HUES64 (cell line): ENCODE data around the gene HES1.

Source experiments
- H3K27ac ChIP-seq: 2 replicates; pipeline ENCODE4 v1.7.0; 2013; ENCODE audit warnings: low read depth, low read length, inconsistent platforms
- H3K27me3 ChIP-seq: 2 replicates; pipeline ENCODE4 v1.6.1; 2013; ENCODE audit warnings: mild to moderate bottlenecking, low read length; ENCODE audit not compliant: insufficient read depth
- H3K36me3 ChIP-seq: 2 replicates; pipeline ENCODE4 v1.6.1; 2013; ENCODE audit warnings: mild to moderate bottlenecking, low read length; ENCODE audit not compliant: insufficient read depth
- H3K4me1 ChIP-seq: 2 replicates; pipeline ENCODE4 v1.6.1; 2013; ENCODE audit warnings: mild to moderate bottlenecking, low read length, moderate library complexity; ENCODE audit not compliant: insufficient read depth
- H3K4me3 ChIP-seq: 2 replicates; pipeline ENCODE4 v1.5.1; 2013; ENCODE audit warnings: mild to moderate bottlenecking, low read length, moderate library complexity
- H3K9ac ChIP-seq: 2 replicates; pipeline ENCODE4 v1.6.1; 2013; ENCODE audit warnings: mild to moderate bottlenecking, low read depth, low read length
- H3K9me3 ChIP-seq: 2 replicates; pipeline ENCODE4 v1.6.1; 2013; ENCODE audit warnings: low read depth, low read length; ENCODE audit not compliant: insufficient read depth
- WGBS: fragments of 150-250, 120-280 bp; methylation state at CpG from one replicate; pipeline ENCODE4 v1.1.7; 2013; ENCODE audit warnings: missing lambda C conversion rate; 5-methylcytosine and 5-hydroxymethylcytosine counted together

HES1 gene

DNA sequence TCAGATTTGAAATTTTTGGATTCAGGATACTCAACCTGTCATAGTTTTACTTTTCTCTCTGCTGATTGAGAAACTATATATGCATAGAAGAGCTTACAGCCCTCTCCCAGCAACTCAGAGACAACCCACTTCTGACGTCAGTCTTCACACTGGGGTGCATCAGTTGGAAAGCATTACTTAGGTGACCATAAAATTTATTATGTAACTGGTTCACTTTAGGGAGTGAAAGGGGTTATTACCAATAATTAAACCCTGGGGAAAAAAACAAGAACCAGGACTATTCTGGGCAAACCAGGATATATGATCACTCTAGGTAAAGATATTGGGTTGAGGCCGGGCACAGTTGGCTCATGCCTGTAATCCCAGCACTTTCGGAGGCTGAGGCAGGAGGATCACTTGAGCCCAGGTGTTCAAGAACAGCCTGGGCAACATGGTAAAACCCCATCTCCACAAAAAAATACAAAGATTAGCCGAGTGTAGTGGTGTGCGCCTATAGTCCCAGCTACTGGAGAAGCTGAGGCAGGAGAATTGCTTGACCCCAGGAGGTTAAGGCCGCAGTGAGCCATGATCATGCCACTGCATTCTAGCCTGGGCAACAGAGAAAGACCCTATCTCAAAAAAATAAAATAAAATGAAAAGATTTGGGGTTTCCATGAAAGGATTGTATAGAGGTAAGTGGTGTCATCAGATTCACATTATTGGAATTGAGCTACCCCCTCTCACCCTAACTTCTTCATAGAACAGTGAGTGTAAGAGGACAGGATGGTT is 27.1 kb downstream of the HES1 start:
- no peaks in the 10 kb centered on the region for H3K27me3 ChIP-seq
- 91% methylated on average over 6 of the region's 6 CpGs for WGBS
- H3K36me3 ChIP-seq = no peaks in the 10 kb centered on the region
- no peak overlapping the region for H3K4me3 ChIP-seq
- no peak overlapping the region for H3K9ac ChIP-seq
- H3K4me1 ChIP-seq = peaks cover 46% of the 10 kb centered on the region
- H3K9me3 ChIP-seq = no peaks in the 10 kb centered on the region
- no peak overlapping the region for H3K27ac ChIP-seq

DNA sequence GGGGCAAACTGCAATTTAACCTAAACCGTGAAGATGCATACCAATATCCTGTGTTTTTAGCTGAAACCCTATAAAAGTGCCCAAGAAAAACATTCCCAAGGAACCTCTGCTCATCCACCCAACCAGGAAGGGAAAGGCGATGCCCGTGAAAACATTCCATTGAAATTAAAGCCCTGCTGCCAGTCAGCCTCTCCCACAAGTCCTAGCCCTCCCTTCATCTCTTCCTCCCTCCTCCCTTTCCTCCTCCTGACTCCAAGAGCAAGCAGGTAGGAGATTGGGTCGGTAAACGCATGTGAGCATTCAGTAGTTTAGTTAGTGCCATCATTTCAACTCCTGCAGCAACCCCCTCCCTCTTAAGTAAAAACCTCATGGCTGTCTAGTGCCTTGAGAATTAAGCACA is 27.7 kb downstream of the HES1 start:
- 55% methylated on average over 5 of the region's 5 CpGs for WGBS

DNA sequence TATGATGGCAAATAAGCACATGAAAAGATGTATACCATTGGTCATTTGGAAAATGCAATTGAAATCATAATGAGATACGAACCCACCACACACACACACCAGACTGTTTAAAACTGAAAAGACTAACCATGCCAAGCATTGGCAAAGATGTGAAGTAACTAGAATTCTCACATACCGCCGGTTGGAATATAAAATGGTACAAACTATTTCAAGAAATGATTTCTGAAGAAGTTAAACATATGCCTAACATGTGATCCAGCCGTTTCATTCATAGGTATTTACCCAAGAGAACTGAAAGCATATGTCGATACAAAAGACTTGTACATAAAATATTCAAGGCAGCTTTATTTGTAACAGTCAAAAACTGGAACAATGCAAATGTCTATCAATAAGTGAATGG is 28.9 kb downstream of the HES1 start:
- H3K4me3 ChIP-seq = no peak overlapping the region
- no peak overlapping the region for H3K27ac ChIP-seq
- WGBS = 96% methylated on average over 5 of the region's 5 CpGs
- H3K4me1 ChIP-seq = peaks cover 57% of the 10 kb centered on the region
- H3K9me3 ChIP-seq = no peaks in the 10 kb centered on the region
- no peak overlapping the region for H3K9ac ChIP-seq
- no peaks in the 10 kb centered on the region for H3K27me3 ChIP-seq
- no peaks in the 10 kb centered on the region for H3K36me3 ChIP-seq

More for the DNA sequence above, 27.7 kb downstream of the HES1 start:
- Histone ChIP-seq H3K27ac (no peak overlapping the region), H3K4me3 (no peak overlapping the region), H3K36me3 (no peaks in the 10 kb centered on the region), H3K27me3 (no peaks in the 10 kb centered on the region), H3K9ac (no peak overlapping the region), H3K4me1 (peaks cover 49% of the 10 kb centered on the region), H3K9me3 (no peaks in the 10 kb centered on the region)

DNA sequence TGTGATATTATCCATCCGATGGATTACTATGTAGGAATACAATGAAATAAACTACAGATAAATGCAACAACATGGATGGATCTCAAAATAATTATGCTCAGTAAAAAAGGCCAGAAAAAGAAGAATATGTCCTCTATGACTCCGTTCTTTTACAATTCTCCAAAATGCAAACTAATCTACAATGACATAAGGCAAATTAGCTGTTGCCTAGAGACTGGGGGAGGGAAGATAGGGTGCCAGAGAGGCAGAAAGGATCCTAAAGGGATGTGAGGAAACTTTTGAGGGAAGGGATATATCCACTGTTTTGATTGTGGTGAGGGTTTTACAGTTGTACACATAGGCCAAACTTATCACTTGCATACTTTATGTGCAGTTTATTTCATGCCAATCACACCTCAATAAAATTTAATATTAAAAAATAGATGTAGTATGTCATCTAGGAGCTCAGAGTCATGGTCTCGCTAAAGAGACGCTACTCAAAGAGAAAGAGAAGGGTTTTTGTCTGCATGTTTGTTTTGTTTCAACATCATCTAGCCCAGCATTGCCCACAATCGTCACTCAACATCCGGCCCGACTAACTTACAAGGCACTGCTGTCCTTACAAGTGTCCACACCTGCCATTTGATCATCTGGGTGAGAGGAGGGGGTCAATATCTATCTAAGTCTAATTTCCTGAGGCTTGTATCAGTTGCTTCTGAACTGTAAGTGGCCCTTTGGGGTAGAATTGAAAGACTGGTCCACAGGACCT is 29.5 kb downstream of the HES1 start:
- Histone ChIP-seq H3K4me1 (peaks cover 62% of the 10 kb centered on the region), H3K9me3 (no peaks in the 10 kb centered on the region), H3K36me3 (no peaks in the 10 kb centered on the region), H3K9ac (no peak overlapping the region), H3K27me3 (no peaks in the 10 kb centered on the region), H3K4me3 (no peak overlapping the region), H3K27ac (no peak overlapping the region)
- WGBS = 88% methylated on average over 5 of the region's 7 CpGs

DNA sequence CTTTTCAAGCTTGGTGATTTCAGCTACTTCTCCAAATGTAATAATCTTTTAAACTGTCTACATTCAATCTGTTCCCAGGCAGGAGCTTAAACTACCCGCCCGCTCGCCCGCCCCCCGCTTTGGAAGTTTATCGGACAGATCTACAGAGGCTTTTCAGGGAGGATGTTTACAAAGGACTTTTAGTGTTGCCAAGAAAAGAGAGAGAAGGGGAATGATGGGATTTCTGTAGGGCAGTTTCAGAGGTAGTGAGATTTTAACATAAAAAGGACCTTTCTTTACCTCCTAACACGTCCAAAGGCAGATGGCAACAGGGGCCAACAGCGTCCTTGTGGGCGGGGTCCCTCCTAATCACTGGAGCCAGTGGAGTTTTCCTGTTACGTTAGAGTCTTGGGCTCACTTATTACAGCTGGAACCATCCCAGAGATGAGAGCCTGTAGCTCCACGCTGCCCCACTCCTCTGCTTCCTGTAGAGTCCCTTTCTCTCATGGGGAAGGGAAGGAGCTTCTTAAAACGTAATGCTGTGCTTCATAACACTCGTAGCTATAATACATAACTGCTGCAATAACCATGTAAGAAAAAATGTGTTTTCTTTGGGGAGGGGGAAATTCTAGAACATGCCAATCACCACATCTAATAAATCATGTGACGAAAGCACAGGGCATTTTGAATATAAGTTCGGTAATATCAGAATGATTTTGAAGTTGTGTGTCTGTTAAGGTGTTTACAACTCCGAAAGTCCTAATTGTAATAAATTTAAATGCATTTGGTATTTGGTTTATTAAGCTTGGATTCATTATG is 30.9 kb downstream of the HES1 start:
- H3K9ac ChIP-seq = no peak overlapping the region
- H3K4me1 ChIP-seq = peaks cover 55% of the 10 kb centered on the region
- no peaks in the 10 kb centered on the region for H3K27me3 ChIP-seq
- no peak overlapping the region for H3K4me3 ChIP-seq
- H3K27ac ChIP-seq = peak overlapping the region; percentile 21; the same call in 1 of the 2 replicates
- H3K9me3 ChIP-seq = no peaks in the 10 kb centered on the region
- no peaks in the 10 kb centered on the region for H3K36me3 ChIP-seq
- 59% methylated on average over 14 of the region's 16 CpGs for WGBS

DNA sequence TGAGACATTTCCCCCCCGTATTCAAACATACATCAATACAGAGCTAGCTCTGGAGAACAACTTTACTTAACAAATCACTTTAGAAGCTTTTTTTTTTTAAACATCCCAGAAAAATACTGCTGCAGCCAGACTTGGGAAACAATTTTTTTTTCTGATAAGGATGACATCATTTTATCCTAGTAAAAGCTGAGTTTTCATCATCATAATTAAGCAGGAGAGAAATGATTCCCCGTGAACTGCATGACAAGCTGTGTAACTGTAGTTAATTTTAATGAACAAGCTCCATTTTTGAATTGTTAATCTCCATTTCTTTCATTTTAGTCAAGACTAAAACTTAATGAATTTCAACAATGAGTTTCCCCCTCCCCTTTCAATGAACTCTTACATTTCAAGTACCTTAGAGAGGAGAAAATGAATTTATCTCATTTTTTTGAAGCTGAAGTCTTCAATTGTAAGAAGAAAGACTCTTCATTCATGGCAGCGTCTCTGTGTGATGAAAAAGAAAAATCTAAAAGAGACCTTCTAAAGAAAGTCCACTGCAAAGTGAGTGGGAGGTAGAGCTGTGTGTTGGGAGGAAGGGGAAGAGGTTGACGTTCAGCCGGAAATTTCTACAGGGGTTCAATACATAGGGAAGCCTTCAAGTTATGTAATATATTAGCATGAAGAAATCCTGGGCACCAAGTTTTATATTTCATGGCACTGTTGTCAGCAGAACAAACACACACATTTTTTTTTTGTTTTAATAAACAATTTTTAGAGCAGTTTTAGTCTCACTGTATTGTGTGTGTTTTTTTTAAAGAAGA is 31.7 kb downstream of the HES1 start:
- 80% methylated on average over 4 of the region's 5 CpGs for WGBS
- Histone ChIP-seq H3K9me3 (no peaks in the 10 kb centered on the region), H3K4me1 (peaks cover 52% of the 10 kb centered on the region), H3K36me3 (no peaks in the 10 kb centered on the region), H3K9ac (no peak overlapping the region), H3K27ac (no peak overlapping the region), H3K4me3 (no peak overlapping the region), H3K27me3 (no peaks in the 10 kb centered on the region)

DNA sequence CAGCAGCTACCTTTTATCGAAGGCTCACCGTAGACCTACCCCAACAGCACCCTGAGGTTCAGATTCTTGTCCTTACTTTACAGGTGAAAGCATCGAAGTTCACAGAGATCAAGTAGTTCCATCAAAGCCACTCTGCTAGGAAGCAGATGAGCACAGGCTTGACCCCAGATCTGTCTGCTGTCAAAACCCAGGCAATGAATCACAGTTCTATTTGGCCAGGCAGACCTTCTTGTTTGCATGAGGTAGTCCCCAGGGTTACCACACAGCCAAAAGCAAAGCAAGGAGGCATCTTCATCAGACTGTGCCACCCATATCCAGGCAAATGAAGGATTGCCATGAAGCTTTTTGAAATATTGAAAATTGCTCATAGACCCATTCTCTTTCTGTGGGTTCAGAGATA is 33.0 kb downstream of the HES1 start:
- Histone ChIP-seq H3K9me3 (no peaks in the 10 kb centered on the region), H3K4me1 (peaks cover 46% of the 10 kb centered on the region), H3K27ac (no peak overlapping the region), H3K27me3 (no peaks in the 10 kb centered on the region), H3K9ac (no peak overlapping the region), H3K4me3 (no peak overlapping the region), H3K36me3 (no peaks in the 10 kb centered on the region)
- WGBS = 91% methylated on average over 3 of the region's 3 CpGs

DNA sequence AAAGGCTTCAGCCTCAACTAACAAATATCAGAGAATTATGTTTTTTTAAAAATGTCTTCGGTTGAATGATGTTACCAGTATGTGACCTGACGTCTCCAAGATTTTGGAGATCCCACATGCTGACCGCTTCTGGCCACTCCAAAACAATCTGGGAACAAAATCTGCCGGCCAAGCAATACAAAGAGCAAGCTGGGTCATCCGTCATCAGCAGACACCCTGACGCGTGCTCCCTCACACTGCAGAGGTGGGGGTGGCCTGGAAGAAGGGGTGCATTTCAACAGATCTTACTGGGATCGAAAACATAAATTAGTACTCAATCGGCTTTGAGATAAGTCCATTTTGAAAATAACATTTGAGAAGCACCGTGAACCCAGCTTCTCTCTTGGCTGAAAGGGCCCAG is 33.6 kb downstream of the HES1 start:
- no peak overlapping the region for H3K4me3 ChIP-seq
- H3K9ac ChIP-seq = no peak overlapping the region
- H3K4me1 ChIP-seq = peaks cover 45% of the 10 kb centered on the region
- H3K36me3 ChIP-seq = no peaks in the 10 kb centered on the region
- WGBS = 89% methylated on average over 10 of the region's 10 CpGs
- no peaks in the 10 kb centered on the region for H3K27me3 ChIP-seq
- no peaks in the 10 kb centered on the region for H3K9me3 ChIP-seq
- no peak overlapping the region for H3K27ac ChIP-seq

DNA sequence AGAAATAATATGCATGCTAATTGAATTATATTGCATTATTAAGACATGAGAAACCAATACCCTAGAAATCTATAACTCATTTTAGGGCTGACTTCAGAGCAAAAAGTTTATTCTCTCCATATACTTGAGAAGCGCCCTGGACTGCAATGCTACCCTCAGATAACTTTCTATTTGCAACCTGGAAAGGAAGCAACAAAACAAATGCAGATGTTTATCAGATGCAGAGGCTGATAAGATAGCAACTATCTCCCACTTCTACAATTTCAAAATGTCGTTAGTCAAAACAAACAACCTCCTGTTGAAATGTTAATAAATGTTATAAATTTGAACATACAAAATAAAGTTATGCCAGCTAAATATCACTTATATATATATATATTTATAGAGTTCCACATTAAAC is 34.8 kb downstream of the HES1 start:
- Histone ChIP-seq H3K9me3 (no peaks in the 10 kb centered on the region), H3K27me3 (no peaks in the 10 kb centered on the region), H3K4me3 (no peak overlapping the region), H3K27ac (no peak overlapping the region), H3K4me1 (peaks cover 38% of the 10 kb centered on the region), H3K36me3 (no peaks in the 10 kb centered on the region), H3K9ac (no peak overlapping the region)
- 15% methylated on average over 1 of the region's 2 CpGs for WGBS

DNA sequence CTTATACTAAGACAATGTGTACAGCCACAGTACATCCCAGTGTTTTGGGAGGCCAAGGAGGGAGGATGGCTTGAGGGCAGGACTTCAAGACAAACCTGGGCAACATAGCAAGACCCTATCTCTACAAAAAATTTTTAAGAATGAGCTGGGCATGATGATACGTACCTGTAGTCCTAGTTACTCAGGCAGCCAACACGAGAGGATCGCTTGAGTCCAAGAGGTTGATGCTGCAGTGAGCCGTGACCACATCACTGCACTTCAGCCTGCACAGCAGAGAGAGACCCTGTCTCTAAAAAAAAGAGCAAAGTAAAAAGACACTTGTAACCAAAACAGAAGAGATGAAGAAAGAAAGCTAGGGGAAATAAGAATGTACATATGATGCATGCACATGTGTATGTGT is 38.5 kb downstream of the HES1 start:
- Histone ChIP-seq H3K4me3 (no peak overlapping the region), H3K27me3 (no peaks in the 10 kb centered on the region), H3K27ac (no peak overlapping the region), H3K9me3 (no peaks in the 10 kb centered on the region), H3K4me1 (peaks cover 27% of the 10 kb centered on the region), H3K9ac (no peak overlapping the region), H3K36me3 (no peaks in the 10 kb centered on the region)
- WGBS = 91% methylated on average over 4 of the region's 4 CpGs
